ENCODE data around the gene TOMT. TPM values are rescaled to one million over a fixed set of nuclear protein-coding genes. Genes with fewer than 3 reads are reported as not detected.

The TOMT gene
- total and polyA plus RNA-seq, 2 experiments from 2014 or later: not detected

- H3K27ac Mint-ChIP-seq: peak within 1 kb of the TSS; percentile 99
- peak; percentile 96 for ATAC-seq
- TF ChIP-seq ZNF114 (CRISPR knock-in tag; IDR thresholded peaks at IDR 0.05) (no peak), CREB1 (CRISPR knock-in tag; IDR thresholded peaks at IDR 0.05; ENCODE audit: low read depth) (peak; percentile 94), ETS1 (IDR thresholded peaks at IDR 0.05) (peak; percentile 77), EZH2 (IDR thresholded peaks at IDR 0.05; ENCODE audit: low read depth, unreplicated experiment) (no peak), ZNF331 (CRISPR knock-in tag; IDR thresholded peaks at IDR 0.05; ENCODE audit: low read depth) (no peak), POLR2AphosphoS5 (IDR thresholded peaks at IDR 0.05; ENCODE audit: low read depth) (peak; percentile 86), ZNF462 (CRISPR knock-in tag; IDR thresholded peaks at IDR 0.05) (no peak), REST (IDR thresholded peaks at IDR 0.05; ENCODE audit: unreplicated experiment) (peak; percentile 21)
These were observed 25.2 kb upstream of the TOMT start, which contains the start of the genes LRRC51 and NUMA1 for GRCh38 chr11:72080326-72081183. Gene LRRC51 (plus strand): TSS chr11:72080850. CDS start chr11:72089084, 8,234 bp downstream. Gene NUMA1 (minus strand): TSS chr11:72080542. CDS start chr11:72035943, 44,599 bp downstream.

More at GRCh38 chr11:72080326-72081183, 25.2 kb upstream of the TOMT start, which contains the start of the genes LRRC51 and NUMA1:
- Histone ChIP-seq H3K79me2 (replicated peaks; ENCODE audit: insufficient read depth) (peaks cover 44% of the 10 kb centered on the region), H3K4me1 (ENCODE audit: insufficient read depth) (0 out of 2 replicates have a peak, but pooled peaks cover 8% of the 10 kb centered on the region), H2AFZ (peak within 1 kb of the TSS; percentile 11), H3K9me2 (ENCODE audit: insufficient read depth) (no peaks in the 10 kb centered on the region), H3K36me3 (ENCODE audit: insufficient read depth) (no peaks in the 10 kb centered on the region), H4K20me1 (replicated peaks; ENCODE audit: insufficient read depth) (peaks cover 18% of the 10 kb centered on the region; the same call in 1 of the 2 replicates), H3K4me3 (peak within 1 kb of the TSS; percentile 80), H3F3A (replicated peaks; ENCODE audit: low read depth) (no peaks in the 10 kb centered on the region), H3K27me3 (ENCODE audit: insufficient read depth) (no peaks in the 10 kb centered on the region), H3K27ac (ENCODE audit: low read depth) (peak within 1 kb of the TSS; percentile 91), H3K4me2 (peak within 1 kb of the TSS; percentile 87)
- H3K36me3 Mint-ChIP-seq (ENCODE audit: low read depth): peaks cover 7% of the 10 kb centered on the region; the same call in 1 of the 3 replicates
- peaks cover 19% of the 10 kb centered on the region for H3K4me1 Mint-ChIP-seq
- no peaks in the 10 kb centered on the region for H3K9me3 Mint-ChIP-seq
- peak; percentile 100 for DNase-seq (ENCODE audit: low spot score)
- peak within 1 kb of the TSS; percentile 86 for H3K4me3 Mint-ChIP-seq
- peaks cover 4% of the 10 kb centered on the region for H3K27me3 Mint-ChIP-seq (ENCODE audit: insufficient read depth, low read depth, poor library complexity)

Data from GM23338 (cell line).